GM12872 (cell line): Measurements from ENCODE around the gene KLHL29.

ENCODE experiments used
- CTCF ChIP-seq: IDR thresholded peaks from 3 replicates; pipeline ENCODE4 v1.5.1; 2011; ENCODE audit warnings: low read depth, mild to moderate bottlenecking, low read length, moderate library complexity; ENCODE audit not compliant: insufficient read depth

Gene KLHL29

GRCh38 chr2:23457990-23458682, 73.2 kb downstream of the KLHL29 start:
- no peak for TF ChIP-seq CTCF

GRCh38 chr2:23459032-23459431, 74.1 kb downstream of the KLHL29 start:
- no peak for TF ChIP-seq CTCF

GRCh38 chr2:23460228-23460627, 75.2 kb downstream of the KLHL29 start:
- peak; percentile 81 for TF ChIP-seq CTCF

GRCh38 chr2:23460993-23461392, 76.0 kb downstream of the KLHL29 start:
- no peak for TF ChIP-seq CTCF

- TF ChIP-seq CTCF: no peak
These were observed 79.2 kb downstream of the KLHL29 start for GRCh38 chr2:23464156-23464555.

GRCh38 chr2:23464905-23465537, 80.0 kb downstream of the KLHL29 start:
- no peak for TF ChIP-seq CTCF

GRCh38 chr2:23465936-23466335, 81.0 kb downstream of the KLHL29 start:
- no peak for TF ChIP-seq CTCF
